ENCODE results near the gene DUT.

DUT gene

DNA sequence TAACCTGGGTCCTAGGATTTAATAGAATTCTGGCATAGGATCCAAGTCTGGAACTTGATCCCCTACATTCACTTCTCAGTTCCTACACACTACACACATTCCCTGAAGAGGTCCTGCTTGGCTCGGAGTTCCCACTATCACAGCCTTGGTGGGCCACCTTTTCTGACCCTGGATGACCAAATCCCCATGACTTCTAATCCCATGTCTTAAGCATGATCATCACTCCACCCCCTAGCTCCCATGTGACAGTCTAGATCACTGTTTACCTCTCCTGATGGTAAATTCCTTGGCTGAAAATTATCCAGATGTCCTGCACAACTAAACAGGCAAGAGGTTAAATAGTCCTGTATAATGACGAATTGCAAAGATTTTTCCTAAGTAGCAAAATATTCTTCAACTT lies 40.3 kb downstream of the DUT start:
- no peak for TF ChIP-seq TOX (CRISPR knock-in tag; IDR thresholded peaks at IDR 0.05; ENCODE audit: borderline replicate concordance)
- TF ChIP-seq ZNF70 (CRISPR knock-in tag; IDR thresholded peaks at IDR 0.05), result no peak
- TF ChIP-seq, protein P1, sequence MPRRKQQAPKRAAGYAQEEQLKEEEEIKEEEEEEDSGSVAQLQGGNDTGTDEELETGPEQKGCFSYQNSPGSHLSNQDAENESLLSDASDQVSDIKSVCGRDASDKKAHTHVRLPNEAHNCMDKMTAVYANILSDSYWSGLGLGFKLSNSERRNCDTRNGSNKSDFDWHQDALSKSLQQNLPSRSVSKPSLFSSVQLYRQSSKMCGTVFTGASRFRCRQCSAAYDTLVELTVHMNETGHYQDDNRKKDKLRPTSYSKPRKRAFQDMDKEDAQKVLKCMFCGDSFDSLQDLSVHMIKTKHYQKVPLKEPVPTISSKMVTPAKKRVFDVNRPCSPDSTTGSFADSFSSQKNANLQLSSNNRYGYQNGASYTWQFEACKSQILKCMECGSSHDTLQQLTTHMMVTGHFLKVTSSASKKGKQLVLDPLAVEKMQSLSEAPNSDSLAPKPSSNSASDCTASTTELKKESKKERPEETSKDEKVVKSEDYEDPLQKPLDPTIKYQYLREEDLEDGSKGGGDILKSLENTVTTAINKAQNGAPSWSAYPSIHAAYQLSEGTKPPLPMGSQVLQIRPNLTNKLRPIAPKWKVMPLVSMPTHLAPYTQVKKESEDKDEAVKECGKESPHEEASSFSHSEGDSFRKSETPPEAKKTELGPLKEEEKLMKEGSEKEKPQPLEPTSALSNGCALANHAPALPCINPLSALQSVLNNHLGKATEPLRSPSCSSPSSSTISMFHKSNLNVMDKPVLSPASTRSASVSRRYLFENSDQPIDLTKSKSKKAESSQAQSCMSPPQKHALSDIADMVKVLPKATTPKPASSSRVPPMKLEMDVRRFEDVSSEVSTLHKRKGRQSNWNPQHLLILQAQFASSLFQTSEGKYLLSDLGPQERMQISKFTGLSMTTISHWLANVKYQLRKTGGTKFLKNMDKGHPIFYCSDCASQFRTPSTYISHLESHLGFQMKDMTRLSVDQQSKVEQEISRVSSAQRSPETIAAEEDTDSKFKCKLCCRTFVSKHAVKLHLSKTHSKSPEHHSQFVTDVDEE (CRISPR knock-in tag; IDR thresholded peaks at IDR 0.05), result no peak
- no peak for TF ChIP-seq PPARA (CRISPR knock-in tag; IDR thresholded peaks at IDR 0.05; ENCODE audit: borderline replicate concordance)
- no peak for TF ChIP-seq RARB (CRISPR knock-in tag; IDR thresholded peaks at IDR 0.05)
- TF ChIP-seq ESRRG (CRISPR knock-in tag; IDR thresholded peaks at IDR 0.05), result no peak
- TF ChIP-seq ARNTL (CRISPR knock-in tag; IDR thresholded peaks at IDR 0.05; ENCODE audit: borderline replicate concordance, low read depth), result no peak
- TF ChIP-seq, protein P2, sequence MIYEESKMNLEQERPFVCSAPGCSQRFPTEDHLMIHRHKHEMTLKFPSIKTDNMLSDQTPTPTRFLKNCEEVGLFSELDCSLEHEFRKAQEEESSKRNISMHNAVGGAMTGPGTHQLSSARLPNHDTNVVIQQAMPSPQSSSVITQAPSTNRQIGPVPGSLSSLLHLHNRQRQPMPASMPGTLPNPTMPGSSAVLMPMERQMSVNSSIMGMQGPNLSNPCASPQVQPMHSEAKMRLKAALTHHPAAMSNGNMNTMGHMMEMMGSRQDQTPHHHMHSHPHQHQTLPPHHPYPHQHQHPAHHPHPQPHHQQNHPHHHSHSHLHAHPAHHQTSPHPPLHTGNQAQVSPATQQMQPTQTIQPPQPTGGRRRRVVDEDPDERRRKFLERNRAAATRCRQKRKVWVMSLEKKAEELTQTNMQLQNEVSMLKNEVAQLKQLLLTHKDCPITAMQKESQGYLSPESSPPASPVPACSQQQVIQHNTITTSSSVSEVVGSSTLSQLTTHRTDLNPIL (CRISPR knock-in tag; IDR thresholded peaks at IDR 0.05; ENCODE audit: low read depth), result no peak
- no peak for TF ChIP-seq OSR1 (CRISPR knock-in tag; IDR thresholded peaks at IDR 0.05)
- TF ChIP-seq, protein P3, sequence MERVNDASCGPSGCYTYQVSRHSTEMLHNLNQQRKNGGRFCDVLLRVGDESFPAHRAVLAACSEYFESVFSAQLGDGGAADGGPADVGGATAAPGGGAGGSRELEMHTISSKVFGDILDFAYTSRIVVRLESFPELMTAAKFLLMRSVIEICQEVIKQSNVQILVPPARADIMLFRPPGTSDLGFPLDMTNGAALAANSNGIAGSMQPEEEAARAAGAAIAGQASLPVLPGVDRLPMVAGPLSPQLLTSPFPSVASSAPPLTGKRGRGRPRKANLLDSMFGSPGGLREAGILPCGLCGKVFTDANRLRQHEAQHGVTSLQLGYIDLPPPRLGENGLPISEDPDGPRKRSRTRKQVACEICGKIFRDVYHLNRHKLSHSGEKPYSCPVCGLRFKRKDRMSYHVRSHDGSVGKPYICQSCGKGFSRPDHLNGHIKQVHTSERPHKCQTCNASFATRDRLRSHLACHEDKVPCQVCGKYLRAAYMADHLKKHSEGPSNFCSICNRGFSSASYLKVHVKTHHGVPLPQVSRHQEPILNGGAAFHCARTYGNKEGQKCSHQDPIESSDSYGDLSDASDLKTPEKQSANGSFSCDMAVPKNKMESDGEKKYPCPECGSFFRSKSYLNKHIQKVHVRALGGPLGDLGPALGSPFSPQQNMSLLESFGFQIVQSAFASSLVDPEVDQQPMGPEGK (CRISPR knock-in tag; IDR thresholded peaks at IDR 0.05; ENCODE audit: borderline replicate concordance), result no peak
- no peak for TF ChIP-seq ZNF565 (CRISPR knock-in tag; conservative IDR thresholded peaks at IDR 0.05; ENCODE audit: low read depth)
- TF ChIP-seq, protein P4, sequence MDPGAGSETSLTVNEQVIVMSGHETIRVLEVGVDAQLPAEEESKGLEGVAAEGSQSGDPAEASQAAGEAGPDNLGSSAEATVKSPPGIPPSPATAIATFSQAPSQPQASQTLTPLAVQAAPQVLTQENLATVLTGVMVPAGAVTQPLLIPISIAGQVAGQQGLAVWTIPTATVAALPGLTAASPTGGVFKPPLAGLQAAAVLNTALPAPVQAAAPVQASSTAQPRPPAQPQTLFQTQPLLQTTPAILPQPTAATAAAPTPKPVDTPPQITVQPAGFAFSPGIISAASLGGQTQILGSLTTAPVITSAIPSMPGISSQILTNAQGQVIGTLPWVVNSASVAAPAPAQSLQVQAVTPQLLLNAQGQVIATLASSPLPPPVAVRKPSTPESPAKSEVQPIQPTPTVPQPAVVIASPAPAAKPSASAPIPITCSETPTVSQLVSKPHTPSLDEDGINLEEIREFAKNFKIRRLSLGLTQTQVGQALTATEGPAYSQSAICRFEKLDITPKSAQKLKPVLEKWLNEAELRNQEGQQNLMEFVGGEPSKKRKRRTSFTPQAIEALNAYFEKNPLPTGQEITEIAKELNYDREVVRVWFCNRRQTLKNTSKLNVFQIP (CRISPR knock-in tag; IDR thresholded peaks at IDR 0.05; ENCODE audit: borderline replicate concordance, low read depth), result no peak
- TF ChIP-seq GLIS3 (CRISPR knock-in tag; IDR thresholded peaks at IDR 0.05), result no peak
- TF ChIP-seq ZFP3 (CRISPR knock-in tag; IDR thresholded peaks at IDR 0.05), result no peak
- TF ChIP-seq ZC3H10 (CRISPR knock-in tag; IDR thresholded peaks at IDR 0.05), result no peak
- no peak for ATAC-seq

DNA sequence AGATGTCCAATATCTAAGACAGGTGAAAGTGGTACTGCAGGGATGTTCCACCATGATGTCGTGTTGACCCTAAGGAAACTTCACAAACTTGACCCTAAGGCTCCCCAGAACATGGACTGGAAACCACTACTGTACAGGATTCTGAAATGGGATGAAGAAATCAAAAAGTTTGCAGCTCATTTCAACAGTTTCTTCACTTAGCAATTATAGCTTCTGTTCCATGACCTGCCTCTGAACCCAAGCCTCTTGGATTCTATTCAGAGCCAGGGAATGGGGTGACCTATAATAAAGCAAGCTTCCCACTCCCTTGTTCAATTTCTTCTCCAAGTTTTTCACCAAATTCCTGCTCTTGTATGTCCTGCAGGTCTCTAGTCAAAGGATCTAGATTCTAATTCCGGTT lies 40.7 kb downstream of the DUT start:
- TF ChIP-seq PPARA (CRISPR knock-in tag; IDR thresholded peaks at IDR 0.05; ENCODE audit: borderline replicate concordance) (no peak), RARB (CRISPR knock-in tag; IDR thresholded peaks at IDR 0.05) (no peak), OSR1 (CRISPR knock-in tag; IDR thresholded peaks at IDR 0.05) (no peak), ZNF565 (CRISPR knock-in tag; conservative IDR thresholded peaks at IDR 0.05; ENCODE audit: low read depth) (no peak), ESRRG (CRISPR knock-in tag; IDR thresholded peaks at IDR 0.05) (no peak)
- TF ChIP-seq, protein P3 (CRISPR knock-in tag; IDR thresholded peaks at IDR 0.05; ENCODE audit: borderline replicate concordance), result no peak
- no peak for ATAC-seq

DNA sequence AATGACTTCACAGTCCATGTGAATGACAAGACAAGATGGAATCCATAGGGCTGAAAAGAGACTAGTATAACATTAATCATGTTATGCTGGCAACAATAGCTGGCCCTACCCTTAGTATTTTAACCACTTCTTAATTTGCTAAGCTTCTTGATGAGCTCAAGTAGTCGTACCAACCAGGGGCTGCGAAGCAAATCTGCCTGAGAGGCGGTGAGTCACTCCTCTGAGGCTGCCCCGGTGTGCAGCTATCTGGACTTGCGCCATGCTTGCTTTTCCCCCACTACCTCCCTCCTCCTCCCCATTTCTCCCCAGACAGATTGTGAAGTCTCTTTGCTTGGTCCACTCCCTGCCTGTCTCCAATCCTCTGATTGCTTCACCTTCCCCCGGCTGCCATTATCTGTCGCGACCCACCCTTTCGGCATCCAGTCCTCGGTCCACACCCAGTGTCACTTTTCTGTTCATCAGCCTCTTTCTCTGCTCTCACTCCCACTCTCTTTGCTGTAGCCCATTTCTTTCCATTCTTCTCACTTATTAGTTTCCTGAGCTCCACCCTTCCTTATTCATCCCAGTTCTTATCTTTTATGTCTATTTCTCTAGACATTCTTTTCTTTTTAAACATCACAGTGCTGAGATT lies 42.7 kb downstream of the DUT start:
- TF ChIP-seq, protein P3 (CRISPR knock-in tag; IDR thresholded peaks at IDR 0.05; ENCODE audit: borderline replicate concordance), result no peak
- TF ChIP-seq RARB (CRISPR knock-in tag; IDR thresholded peaks at IDR 0.05) (no peak), TCF4 (CRISPR knock-in tag; IDR thresholded peaks at IDR 0.05; ENCODE audit: borderline replicate concordance) (no peak), SNAI2 (CRISPR knock-in tag; IDR thresholded peaks at IDR 0.05) (no peak), BACH2 (CRISPR knock-in tag; IDR thresholded peaks at IDR 0.05; ENCODE audit: borderline replicate concordance) (no peak), ZC3H10 (CRISPR knock-in tag; IDR thresholded peaks at IDR 0.05) (no peak)
- ATAC-seq, result peak; percentile 91
